Trophoblast cell (in vitro differentiated cells and primary cell): Measurements from ENCODE around the gene FGD4.

Experiments used
- DNase-seq, 2 donors: peaks; one replicate each; pipeline ENCODE4 v3.0.0-alpha.2; 2016
- H2AFZ ChIP-seq: 2 replicates; pipeline ENCODE4 v1.6.1; 2013; ENCODE audit warnings: low read length, moderate library complexity, mild to moderate bottlenecking; ENCODE audit not compliant: insufficient read depth, poor library complexity
- H2AK5ac ChIP-seq: 2 replicates; pipeline ENCODE4 v1.6.1; 2013; ENCODE audit warnings: mild to moderate bottlenecking, low read length
- H2BK120ac ChIP-seq: 2 replicates; pipeline ENCODE4 v1.6.1; 2013; ENCODE audit warnings: low read length, mild to moderate bottlenecking, moderate library complexity; ENCODE audit not compliant: insufficient read depth, poor library complexity
- H2BK12ac ChIP-seq: 2 replicates; pipeline ENCODE4 v1.6.1; 2013; ENCODE audit warnings: mild to moderate bottlenecking, low read length, moderate library complexity
- H2BK5ac ChIP-seq: 2 replicates; pipeline ENCODE4 v1.6.1; 2013; ENCODE audit warnings: low read length, low read depth, moderate library complexity, mild to moderate bottlenecking; ENCODE audit not compliant: poor library complexity
- H3K14ac ChIP-seq: 2 replicates; pipeline ENCODE4 v1.6.1; 2013; ENCODE audit warnings: mild to moderate bottlenecking, low read length
- H3K18ac ChIP-seq: 2 replicates; pipeline ENCODE4 v1.6.1; 2013; ENCODE audit warnings: mild to moderate bottlenecking, low read length
- H3K23ac ChIP-seq: 2 replicates; pipeline ENCODE4 v1.6.1; 2013; ENCODE audit warnings: low read length
- H3K27ac ChIP-seq: 2 replicates; pipeline ENCODE4 v1.5.1; 2013; ENCODE audit warnings: low read depth, mild to moderate bottlenecking, inconsistent platforms, low read length, moderate library complexity
- H3K27me3 ChIP-seq: 2 replicates; pipeline ENCODE4 v1.6.1; 2013; ENCODE audit warnings: inconsistent platforms, mild to moderate bottlenecking, low read length, moderate library complexity; ENCODE audit not compliant: insufficient read depth
- H3K36me3 ChIP-seq, 2 experiments: 1 replicate in 1 of 2; 2 replicates in 1 of 2; pipeline ENCODE4 v1.6.1; 2013; ENCODE audit warnings: low read length in 2 of 2, mild to moderate bottlenecking in 2 of 2, moderate library complexity in 1 of 2; ENCODE audit not compliant: insufficient read depth in 2 of 2, control insufficient read depth in 1 of 2
- H3K4ac ChIP-seq: 2 replicates; pipeline ENCODE4 v1.6.1; 2013; ENCODE audit warnings: low read depth, mild to moderate bottlenecking, low read length, moderate library complexity
- H3K4me1 ChIP-seq, 2 experiments: 1 replicate in 1 of 2; 2 replicates in 1 of 2; pipeline ENCODE4 v1.6.1; 2013; ENCODE audit warnings: low read length in 2 of 2, mild to moderate bottlenecking in 2 of 2, moderate library complexity in 1 of 2; ENCODE audit not compliant: insufficient read depth in 2 of 2, control insufficient read depth in 1 of 2
- H3K4me2 ChIP-seq: 2 replicates; pipeline ENCODE4 v1.6.1; 2013; ENCODE audit warnings: inconsistent platforms, mild to moderate bottlenecking, low read length, moderate library complexity
- H3K4me3 ChIP-seq: 2 replicates; pipeline ENCODE4 v1.5.1; 2013; ENCODE audit warnings: mild to moderate bottlenecking, low read depth, low read length, inconsistent platforms
- H3K79me1 ChIP-seq: one replicate; pipeline ENCODE4 v1.6.1; 2013; ENCODE audit warnings: low read length
- H3K79me2 ChIP-seq: 2 replicates; pipeline ENCODE4 v1.6.1; 2013; ENCODE audit warnings: low read length, mild to moderate bottlenecking; ENCODE audit not compliant: control insufficient read depth, insufficient read depth, poor library complexity
- H3K9ac ChIP-seq: 2 replicates; pipeline ENCODE4 v1.6.1; 2013; ENCODE audit warnings: mild to moderate bottlenecking, low read length
- H3K9me3 ChIP-seq: 2 replicates; pipeline ENCODE4 v1.6.1; 2013; ENCODE audit warnings: low read depth, mild to moderate bottlenecking, control low read depth, inconsistent platforms, low read length; ENCODE audit not compliant: insufficient read depth
- H4K12ac ChIP-seq: 2 replicates; pipeline ENCODE4 v1.6.1; 2013; ENCODE audit warnings: low read depth, mild to moderate bottlenecking, low read length, moderate library complexity
- H4K8ac ChIP-seq: 2 replicates; pipeline ENCODE4 v1.6.1; 2013; ENCODE audit warnings: low read depth, mild to moderate bottlenecking, low read length, moderate library complexity
- H4K91ac ChIP-seq: one replicate; pipeline ENCODE4 v1.6.1; 2013; ENCODE audit warnings: low read depth, mild to moderate bottlenecking, low read length, moderate library complexity
- WGBS: extraction: QIAGEN DNeasy Blood & Tissue Kit; methylation state at CpG from one replicate; pipeline ENCODE4 v1.1.7; 2013; ENCODE audit warnings: missing lambda C conversion rate; ENCODE audit not compliant: insufficient read length, insufficient coverage; ENCODE audit errors: extremely low coverage; 5-methylcytosine and 5-hydroxymethylcytosine counted together

The FGD4 gene

DNA sequence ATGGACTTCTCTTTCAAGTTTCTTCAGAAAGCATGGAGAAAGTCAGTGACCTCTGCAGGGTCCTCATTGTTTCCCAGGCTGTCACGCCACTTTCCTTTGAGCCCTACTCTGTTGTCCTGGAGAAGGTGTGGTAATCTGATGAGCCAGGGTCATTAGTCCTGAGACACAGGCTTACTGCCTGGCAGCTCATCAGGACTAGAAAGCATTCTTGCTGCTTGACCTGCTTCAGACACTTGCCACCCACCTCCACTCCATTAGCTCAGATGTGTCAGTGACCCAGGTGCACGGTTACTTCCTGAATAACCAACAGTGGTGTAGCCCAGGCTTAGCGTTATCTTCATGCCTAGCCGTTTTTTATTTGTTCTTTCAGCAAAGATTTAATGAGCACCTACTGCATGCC, 93.9 kb downstream of the FGD4 start:
- no peak for DNase-seq
- Histone ChIP-seq H4K8ac (no peak overlapping the region), H2BK12ac (no peak overlapping the region), H3K4me3 (no peak overlapping the region), H3K4me1 (peaks cover 3% of the 10 kb centered on the region in 2 experiments), H3K9ac (no peak overlapping the region), H2BK5ac (no peak overlapping the region), H3K27me3 (no peaks in the 10 kb centered on the region), H3K23ac (no peak overlapping the region), H3K79me2 (peaks cover 3% of the 10 kb centered on the region), H3K18ac (no peak overlapping the region), H3K79me1 (no peaks in the 10 kb centered on the region), H2AK5ac (no peak overlapping the region), H3K27ac (no peak overlapping the region), H2AFZ (no peak overlapping the region), H4K91ac (no peak overlapping the region), H3K4me2 (no peak overlapping the region), H3K14ac (no peak overlapping the region), H2BK120ac (no peak overlapping the region), H3K4ac (no peak overlapping the region), H3K9me3 (no peaks in the 10 kb centered on the region), H3K36me3 (no peaks in the 10 kb centered on the region), H4K12ac (no peak overlapping the region)
- no CpG with 5 or more reads among the region's 4 CpGs for WGBS

DNA sequence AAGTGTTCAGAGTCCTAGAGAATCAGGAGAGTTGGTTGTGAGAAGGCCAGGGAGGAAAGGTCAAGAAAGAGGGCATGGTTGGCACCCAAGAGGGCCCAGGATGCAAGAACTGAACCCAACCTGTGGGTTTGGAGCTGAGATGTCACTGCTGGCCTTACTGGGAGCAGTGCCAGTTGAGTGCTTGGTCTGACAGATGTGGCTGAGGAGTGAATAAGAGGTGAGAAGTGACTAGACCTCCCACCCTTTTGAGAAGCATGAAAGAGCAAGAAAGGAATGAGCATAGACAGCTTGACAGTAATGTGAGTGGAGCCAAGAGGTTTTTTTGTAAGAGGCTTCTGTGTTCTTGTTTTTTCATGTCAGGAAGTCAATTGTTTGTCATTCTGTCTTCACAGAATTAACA, 95.3 kb downstream of the FGD4 start:
- no peak overlapping the region for H3K14ac ChIP-seq
- H3K4me3 ChIP-seq: no peak overlapping the region
- no peak overlapping the region for H3K18ac ChIP-seq
- H3K4me2 ChIP-seq: no peak overlapping the region
- H3K79me2 ChIP-seq: peaks cover 3% of the 10 kb centered on the region
- no peak overlapping the region for H4K91ac ChIP-seq
- H2AK5ac ChIP-seq: no peak overlapping the region
- H3K23ac ChIP-seq: no peak overlapping the region
- no peak overlapping the region for H3K4ac ChIP-seq
- no peak overlapping the region for H4K8ac ChIP-seq
- H2BK12ac ChIP-seq: no peak overlapping the region
- H2AFZ ChIP-seq: no peak overlapping the region
- H4K12ac ChIP-seq: no peak overlapping the region
- no peak for DNase-seq
- no peak overlapping the region for H3K9ac ChIP-seq
- no peak overlapping the region for H2BK5ac ChIP-seq
- no peaks in the 10 kb centered on the region for H3K36me3 ChIP-seq
- no peaks in the 10 kb centered on the region for H3K27me3 ChIP-seq
- no peak overlapping the region for H3K27ac ChIP-seq
- no peaks in the 10 kb centered on the region for H3K79me1 ChIP-seq
- peaks cover 3% of the 10 kb centered on the region in 2 experiments for H3K4me1 ChIP-seq
- H2BK120ac ChIP-seq: no peak overlapping the region
- H3K9me3 ChIP-seq: no peaks in the 10 kb centered on the region

DNA sequence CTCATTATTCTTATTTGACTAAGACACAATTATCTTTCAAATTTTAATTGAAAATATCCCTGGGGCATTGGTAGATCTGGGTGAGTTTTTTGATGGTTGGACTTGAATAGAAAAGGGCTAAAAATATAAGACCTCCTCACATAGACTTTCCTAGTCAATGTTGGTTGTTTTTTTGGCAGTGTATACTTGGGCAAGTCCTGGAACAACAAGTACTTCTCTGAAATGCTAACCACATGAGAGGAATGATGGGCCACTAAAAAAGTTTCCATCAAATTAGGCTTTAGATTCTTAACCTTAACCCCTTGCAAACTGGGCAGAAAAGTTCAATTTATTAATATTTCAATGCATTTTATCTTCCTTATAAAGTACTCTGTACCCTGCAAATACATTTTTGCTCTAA, 97.6 kb downstream of the FGD4 start:
- no peak overlapping the region for H2BK120ac ChIP-seq
- H3K9ac ChIP-seq: no peak overlapping the region

DNA sequence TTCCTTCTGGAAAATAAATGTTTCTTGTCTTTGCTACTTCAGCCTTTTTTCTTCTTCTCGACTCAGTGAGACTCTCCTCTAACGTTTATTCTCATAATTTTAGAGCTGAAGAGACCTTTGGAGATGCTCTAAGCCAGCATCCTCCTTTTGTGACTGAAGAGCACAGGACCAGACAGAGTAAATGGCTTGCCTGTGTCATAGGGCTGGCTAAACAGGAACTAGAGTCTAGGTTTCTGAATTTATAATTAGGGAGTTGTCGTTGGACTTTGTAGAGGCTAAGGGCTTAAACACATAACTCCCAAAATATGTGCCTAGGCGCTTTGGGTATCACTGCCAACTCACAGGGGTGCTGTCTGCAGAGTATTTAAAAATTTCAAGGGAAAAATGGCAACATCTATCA, 98.5 kb downstream of the FGD4 start:
- no peak overlapping the region for H4K12ac ChIP-seq
- H3K4ac ChIP-seq: no peak overlapping the region
- H3K23ac ChIP-seq: no peak overlapping the region
- H3K4me2 ChIP-seq: no peak overlapping the region
- H4K8ac ChIP-seq: no peak overlapping the region
- H3K27ac ChIP-seq: no peak overlapping the region
- no peak overlapping the region for H2AK5ac ChIP-seq
- H3K4me3 ChIP-seq: no peak overlapping the region
- no peaks in the 10 kb centered on the region for H3K79me1 ChIP-seq
- no peaks in the 10 kb centered on the region for H3K9me3 ChIP-seq
- no peaks in the 10 kb centered on the region for H3K36me3 ChIP-seq
- no peak overlapping the region for H2BK5ac ChIP-seq
- H3K9ac ChIP-seq: no peak overlapping the region
- no peaks in the 10 kb centered on the region for H3K27me3 ChIP-seq
- H2AFZ ChIP-seq: no peak overlapping the region
- H2BK12ac ChIP-seq: no peak overlapping the region
- no CpG with 5 or more reads among the region's 4 CpGs for WGBS
- no peak overlapping the region for H3K18ac ChIP-seq
- H4K91ac ChIP-seq: no peak overlapping the region
- H2BK120ac ChIP-seq: no peak overlapping the region
- peaks cover 3 to 6% of the 10 kb centered on the region in 2 experiments for H3K4me1 ChIP-seq
- peaks cover 3% of the 10 kb centered on the region for H3K79me2 ChIP-seq
- no peak overlapping the region for H3K14ac ChIP-seq
- DNase-seq: no peak

More for the DNA sequence above, 97.6 kb downstream of the FGD4 start:
- Histone ChIP-seq H3K18ac (no peak overlapping the region), H3K79me1 (no peaks in the 10 kb centered on the region), H4K12ac (no peak overlapping the region), H3K14ac (no peak overlapping the region), H4K91ac (no peak overlapping the region), H3K79me2 (peaks cover 3% of the 10 kb centered on the region), H4K8ac (no peak overlapping the region), H3K9me3 (no peaks in the 10 kb centered on the region), H2BK12ac (no peak overlapping the region), H3K4me1 (peaks cover 3 to 5% of the 10 kb centered on the region in 2 experiments), H3K36me3 (no peaks in the 10 kb centered on the region), H2AK5ac (no peak overlapping the region), H3K4me2 (no peak overlapping the region), H2AFZ (no peak overlapping the region), H3K4me3 (no peak overlapping the region), H3K27ac (no peak overlapping the region), H2BK5ac (no peak overlapping the region), H3K4ac (no peak overlapping the region), H3K27me3 (no peaks in the 10 kb centered on the region), H3K23ac (no peak overlapping the region)
- no peak for DNase-seq

DNA sequence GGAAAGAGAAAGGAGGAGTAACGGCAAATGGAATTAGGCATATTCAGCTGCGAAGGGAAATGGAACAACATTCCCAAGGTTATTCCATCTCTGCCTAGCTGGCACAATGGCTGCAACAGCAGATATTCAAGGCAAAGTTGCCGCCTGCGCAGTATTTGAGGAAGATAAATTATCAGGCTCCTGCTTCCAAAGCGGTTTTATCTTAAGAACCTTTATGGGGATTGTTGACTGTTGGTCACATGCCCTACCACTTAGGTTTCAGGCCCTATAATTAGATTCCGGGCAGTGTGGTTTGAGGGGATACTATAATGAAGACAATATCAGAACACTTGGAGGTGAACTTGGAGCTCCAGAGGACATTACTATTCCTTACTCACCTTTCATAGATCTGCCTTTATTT, 99.7 kb downstream of the FGD4 start:
- Histone ChIP-seq H4K91ac (no peak overlapping the region), H2BK12ac (no peak overlapping the region), H3K18ac (no peak overlapping the region), H2BK5ac (no peak overlapping the region), H3K9me3 (no peaks in the 10 kb centered on the region), H3K4me3 (no peak overlapping the region), H2BK120ac (no peak overlapping the region), H3K4me1 (peaks cover 3 to 4% of the 10 kb centered on the region in 2 experiments), H3K4me2 (no peak overlapping the region), H3K4ac (no peak overlapping the region), H3K27ac (no peak overlapping the region), H3K14ac (no peak overlapping the region), H3K9ac (no peak overlapping the region), H3K23ac (no peak overlapping the region), H4K8ac (no peak overlapping the region), H3K79me1 (no peaks in the 10 kb centered on the region), H2AK5ac (no peak overlapping the region), H3K27me3 (no peaks in the 10 kb centered on the region), H3K79me2 (peaks cover 3% of the 10 kb centered on the region), H4K12ac (no peak overlapping the region), H3K36me3 (no peaks in the 10 kb centered on the region), H2AFZ (no peak overlapping the region)
- no peak for DNase-seq
- no CpG with 5 or more reads among the region's 6 CpGs for WGBS
